NCI-H226 (cell line): Measurements from ENCODE around the gene IL23R.
"Not testable (repeated sequence)": the region's sequence is repeated elsewhere in the genome, so short reads cannot be mapped to it uniquely, and the experiment has no call there.

ENCODE experiments used
- DNase-seq: peaks from one replicate; pipeline ENCODE4 v3.0.0-alpha.2; 2015

Gene IL23R

GRCh38 chr1:67166196-67166595 is at the start of gene IL23R:
Gene IL23R, plus strand, starts transcription at chr1:67166454. Its CDS starts 1,667 bp downstream, at chr1:67168121.
- DNase-seq, result no peak

- DNase-seq, result no peak
These were observed 48.1 kb upstream of the IL23R start for GRCh38 chr1:67118191-67118590.

- no peak for DNase-seq
These were observed 47.6 kb upstream of the IL23R start for GRCh38 chr1:67118646-67119045.

GRCh38 chr1:67120855-67121619 is 45.2 kb upstream of the IL23R start:
- no peak for DNase-seq

GRCh38 chr1:67124455-67124854 is 41.8 kb upstream of the IL23R start:
- DNase-seq, result no peak

- DNase-seq, result no peak
These were observed 40.0 kb upstream of the IL23R start for GRCh38 chr1:67126111-67126746.

GRCh38 chr1:67126974-67127373 is 39.3 kb upstream of the IL23R start:
- DNase-seq, result no peak

GRCh38 chr1:67130673-67131072 is 35.6 kb upstream of the IL23R start:
- DNase-seq, result no peak

GRCh38 chr1:67133177-67133576 is 33.1 kb upstream of the IL23R start:
- no peak for DNase-seq

GRCh38 chr1:67134695-67135094 is 31.6 kb upstream of the IL23R start, which contains the start of gene C1orf141:
Gene C1orf141, minus strand, starts transcription at chr1:67134970. Its CDS starts 7,730 bp downstream, at chr1:67127240.
- DNase-seq, result no peak

- peak; percentile 52 for DNase-seq
These were observed 30.9 kb upstream of the IL23R start for GRCh38 chr1:67135354-67135753.

GRCh38 chr1:67137307-67137753 is 28.9 kb upstream of the IL23R start:
- DNase-seq, result no peak

- DNase-seq, result no peak
These were observed 27.3 kb upstream of the IL23R start for GRCh38 chr1:67138813-67139499.

- DNase-seq, result no peak
These were observed 25.8 kb upstream of the IL23R start for GRCh38 chr1:67140460-67140859.

- DNase-seq, result not testable (repeated sequence)
These were observed 24.4 kb upstream of the IL23R start for GRCh38 chr1:67141832-67142231.

GRCh38 chr1:67142931-67143330 is 23.3 kb upstream of the IL23R start:
- no peak for DNase-seq

- no peak for DNase-seq
These were observed 22.3 kb upstream of the IL23R start for GRCh38 chr1:67143966-67144365.

- no peak for DNase-seq
These were observed 21.6 kb upstream of the IL23R start for GRCh38 chr1:67144696-67145095.

GRCh38 chr1:67146101-67146500 is 20.2 kb upstream of the IL23R start:
- DNase-seq, result no peak

- DNase-seq, result no peak
These were observed 19.7 kb upstream of the IL23R start for GRCh38 chr1:67146539-67146938.

- DNase-seq, result not testable (repeated sequence)
These were observed 18.3 kb upstream of the IL23R start for GRCh38 chr1:67147973-67148372.

GRCh38 chr1:67148516-67149178 is 17.6 kb upstream of the IL23R start:
- no peak for DNase-seq

GRCh38 chr1:67149179-67149770 is 17.0 kb upstream of the IL23R start:
- peak; percentile 52 for DNase-seq
